Measurements from ENCODE around the gene GSE1.

GSE1 gene

DNA sequence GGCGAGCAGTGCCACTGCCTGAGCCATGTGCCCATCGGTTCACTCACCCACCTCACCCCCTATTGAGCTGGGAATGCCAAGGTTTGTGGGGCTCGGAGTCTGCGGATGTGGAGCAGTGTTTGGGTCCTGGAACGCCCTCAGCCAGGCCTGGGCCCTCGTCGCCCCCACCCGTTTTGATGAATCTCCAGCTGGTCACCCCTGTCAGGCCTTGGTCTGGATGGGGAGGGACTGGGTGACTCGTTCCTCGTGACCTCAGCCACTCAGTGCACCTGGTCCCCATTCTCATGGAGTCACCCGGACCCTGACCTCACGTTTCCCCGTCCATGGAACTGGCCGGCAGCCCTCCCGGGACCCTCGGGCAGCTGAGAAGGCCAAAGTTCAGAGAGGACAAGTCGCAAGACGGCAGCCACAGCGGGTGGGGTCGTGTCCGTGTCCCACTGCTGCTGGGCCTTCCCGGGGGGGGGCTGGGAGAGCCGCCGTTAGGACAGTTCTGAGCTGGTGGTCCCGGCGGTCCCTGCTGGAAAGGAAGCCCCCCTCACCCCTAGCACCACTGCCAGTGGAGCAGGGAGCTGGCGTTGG is 23.2 kb downstream of the GSE1 start:
- no peak for DNase-seq

DNA sequence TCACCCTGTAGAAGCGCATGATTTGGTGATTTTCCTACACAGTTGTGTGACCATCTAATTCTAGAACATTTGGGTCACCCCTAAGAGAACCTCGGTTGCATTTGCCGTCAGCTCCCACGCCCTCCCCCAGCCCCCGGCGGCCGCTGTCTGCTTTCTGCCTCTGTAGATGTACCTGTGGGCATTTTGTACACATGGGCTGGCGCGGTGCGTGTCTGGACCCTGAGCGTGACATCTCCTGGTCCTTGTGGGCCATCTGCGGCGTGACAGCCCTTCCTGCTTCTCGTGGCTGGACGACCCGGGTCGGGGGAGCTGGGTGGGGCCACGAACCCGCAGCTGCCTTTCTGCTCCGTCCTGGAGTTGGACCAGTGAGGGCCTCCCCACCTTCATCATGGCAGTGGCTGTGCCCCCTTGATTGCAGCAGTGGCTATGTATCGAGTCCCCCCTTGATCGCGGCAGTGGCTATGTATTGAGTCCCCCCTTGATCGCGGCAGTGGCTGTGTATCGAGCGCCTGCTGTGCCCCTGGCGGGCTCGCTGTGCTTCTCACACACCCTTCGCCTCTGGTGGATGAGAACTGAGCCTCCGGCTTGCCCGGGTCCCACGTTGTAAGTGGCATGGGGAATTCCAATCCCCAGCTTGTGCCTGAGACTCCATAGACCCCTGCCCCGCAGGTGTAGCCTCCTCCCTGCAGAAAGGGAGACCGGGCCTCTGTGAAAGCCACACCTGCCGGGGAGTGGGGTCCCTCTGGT is 24.1 kb downstream of the GSE1 start:
- DNase-seq: no peak

DNA sequence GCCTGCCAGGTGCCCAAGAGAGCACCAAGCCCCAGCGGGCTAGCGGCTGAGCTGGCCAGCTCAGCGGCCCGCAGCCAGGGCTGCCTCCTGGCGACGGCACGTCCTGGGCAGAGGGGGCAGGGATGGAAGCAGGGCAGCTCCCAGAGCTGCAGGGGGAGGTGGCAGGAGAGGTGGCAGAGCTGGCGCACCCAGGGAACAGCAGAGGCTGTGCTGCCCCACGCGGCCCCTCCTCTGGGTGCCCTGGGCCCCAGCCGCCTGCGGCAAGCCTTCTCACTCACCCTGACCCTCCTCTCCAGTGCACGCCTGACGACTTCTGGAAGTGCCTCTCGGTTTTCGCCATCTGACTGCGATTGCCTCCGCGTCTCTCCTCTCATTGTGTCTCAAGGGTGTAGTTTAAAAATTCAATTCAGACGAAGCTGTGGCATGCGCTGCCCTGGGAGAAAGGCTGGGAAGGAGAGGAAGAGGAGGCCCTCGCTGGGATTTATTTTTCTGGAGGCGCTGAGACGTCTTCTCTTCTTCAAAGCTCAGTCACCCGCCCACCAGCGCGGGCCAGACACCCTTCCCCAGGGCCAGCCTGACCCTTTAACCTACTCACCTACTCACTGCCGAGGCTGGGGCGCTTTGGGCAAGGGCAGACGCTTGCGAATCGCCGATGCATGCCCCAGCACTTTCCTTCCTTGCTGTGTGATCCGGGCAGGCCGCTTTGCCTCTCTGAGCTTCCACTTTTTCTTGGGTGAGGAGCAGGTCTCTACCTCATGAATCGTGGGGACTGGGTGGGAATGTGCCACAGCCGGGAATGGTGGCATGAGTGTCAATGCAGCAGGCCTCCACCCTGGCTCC is 24.9 kb downstream of the GSE1 start:
- DNase-seq: no peak

DNA sequence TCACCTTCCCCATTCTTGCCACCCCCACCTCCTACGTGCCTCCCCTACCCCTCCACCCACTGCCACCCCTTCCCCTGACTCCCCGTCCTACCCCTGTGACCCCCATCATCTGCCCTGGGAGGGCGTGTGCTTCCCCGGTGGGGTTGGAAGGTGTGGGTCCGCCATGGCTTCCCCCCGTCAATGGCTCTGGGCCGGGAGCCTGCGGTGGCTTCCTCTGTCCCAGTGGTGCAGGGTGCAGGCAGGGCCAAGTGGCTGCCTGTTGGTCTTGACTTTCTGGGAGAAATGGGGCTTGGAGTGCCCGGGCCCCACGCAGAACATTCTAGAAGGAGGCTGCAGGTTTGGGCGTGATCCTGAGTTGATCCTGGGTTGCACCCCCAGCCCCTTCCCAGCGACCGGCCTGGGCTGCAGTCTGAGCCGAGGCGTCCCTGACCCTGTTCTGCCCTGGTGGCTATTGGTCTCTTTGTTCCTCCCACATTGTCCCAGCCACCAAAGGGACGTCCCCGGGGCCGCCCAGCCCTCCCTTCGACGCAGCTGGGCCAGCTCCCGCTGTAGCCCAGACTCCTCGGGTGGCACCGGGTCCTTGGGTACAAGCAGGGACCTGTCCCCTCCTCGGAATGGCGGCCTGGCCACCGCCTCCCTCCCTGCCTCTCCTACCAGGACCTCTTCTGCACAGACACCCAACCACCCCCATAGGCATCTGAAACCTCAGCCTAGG is 25.7 kb downstream of the GSE1 start:
- no peak for DNase-seq

DNA sequence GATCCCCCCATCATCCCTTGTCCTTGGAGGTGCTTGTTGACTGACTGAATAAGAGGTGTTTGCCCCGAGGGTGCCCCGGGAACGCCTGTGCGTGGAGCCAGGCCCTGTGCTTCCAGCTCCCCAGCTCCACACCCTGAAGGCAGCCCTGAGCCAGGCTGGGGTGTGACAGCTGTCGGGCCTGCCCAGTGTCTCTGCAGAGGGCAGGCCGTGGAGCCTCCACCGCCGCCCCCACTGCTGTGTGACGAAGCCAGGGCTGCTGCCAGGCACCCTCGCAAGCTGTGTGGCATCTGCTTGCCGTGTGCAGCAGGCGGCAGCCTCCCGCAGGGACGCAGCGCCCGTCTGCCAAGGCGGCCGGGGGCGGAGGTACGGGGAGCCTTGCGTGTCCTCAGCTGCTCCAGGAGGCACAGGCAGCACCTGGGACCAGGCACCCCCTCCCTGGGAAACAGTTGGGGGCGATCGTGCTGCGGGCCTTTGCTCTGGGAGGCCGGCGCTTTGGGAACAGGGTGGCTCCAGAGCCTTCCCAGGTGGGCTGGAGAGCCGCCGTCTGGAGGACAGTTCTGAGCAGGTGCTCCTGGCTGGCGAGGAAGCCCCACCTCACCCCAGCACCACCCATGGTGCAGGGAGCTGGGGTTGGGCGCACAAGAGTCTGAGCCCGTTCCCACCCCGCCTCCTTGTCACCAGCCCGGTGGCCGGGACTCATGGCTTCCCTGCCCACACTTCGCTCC is 26.6 kb downstream of the GSE1 start:
- no peak for DNase-seq

DNA sequence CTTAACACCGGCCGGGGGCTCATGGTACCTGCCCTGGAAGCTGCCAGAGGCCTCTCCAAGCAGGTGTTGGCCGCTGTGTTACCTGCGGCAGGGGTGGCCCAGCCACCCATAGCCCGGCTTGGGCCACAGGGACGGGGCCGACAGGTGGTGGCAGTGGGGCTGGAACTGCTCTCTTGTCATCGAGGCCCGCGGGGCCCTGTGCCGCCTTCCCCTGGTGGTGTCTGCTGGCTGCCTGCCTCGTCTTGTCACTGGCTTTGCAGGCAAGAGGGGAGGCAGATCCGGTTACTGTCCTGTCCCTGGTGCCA is 27.1 kb downstream of the GSE1 start:
- DNase-seq: no peak

DNA sequence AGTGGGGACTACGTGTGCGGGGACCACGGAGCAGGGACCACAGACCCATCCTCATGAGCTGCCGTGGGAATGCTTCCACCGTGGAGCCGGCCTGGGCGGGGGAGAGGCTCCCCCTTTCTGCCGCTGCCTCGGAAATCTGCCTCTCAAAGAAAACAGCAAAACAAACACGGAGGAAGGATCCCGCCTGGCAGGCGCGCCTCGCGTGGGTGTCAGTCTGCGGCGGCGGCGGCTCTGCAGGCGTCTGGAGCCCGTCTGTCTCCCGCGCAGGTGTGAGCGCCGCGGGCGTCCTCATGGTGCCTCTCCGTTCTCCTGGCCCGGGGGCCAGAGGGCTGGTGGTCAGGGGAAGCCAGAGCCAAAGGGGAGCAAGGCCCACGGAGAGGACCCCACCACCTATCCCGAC is 27.5 kb downstream of the GSE1 start:
- no peak for DNase-seq

DNA sequence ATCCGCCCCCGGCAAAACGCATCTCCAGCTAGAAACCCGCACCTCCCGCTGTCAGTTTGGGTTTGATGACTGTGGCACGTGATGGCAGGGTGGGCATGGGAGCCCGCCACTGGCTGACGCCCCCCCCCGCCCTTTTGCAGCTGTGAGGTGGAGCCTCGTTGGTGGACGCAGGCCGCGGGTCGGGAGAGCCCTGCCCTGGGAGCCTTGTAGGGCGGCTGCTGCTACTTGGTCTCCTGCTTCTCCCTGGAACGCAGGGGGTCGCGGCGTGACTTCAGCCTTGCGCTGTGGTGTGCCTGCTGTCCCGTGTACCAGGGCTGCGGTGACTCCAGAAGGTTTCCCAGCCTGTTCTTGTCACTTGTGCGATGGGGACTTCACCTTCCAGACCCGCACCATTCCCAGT is 28.2 kb downstream of the GSE1 start:
- no peak for DNase-seq

DNA sequence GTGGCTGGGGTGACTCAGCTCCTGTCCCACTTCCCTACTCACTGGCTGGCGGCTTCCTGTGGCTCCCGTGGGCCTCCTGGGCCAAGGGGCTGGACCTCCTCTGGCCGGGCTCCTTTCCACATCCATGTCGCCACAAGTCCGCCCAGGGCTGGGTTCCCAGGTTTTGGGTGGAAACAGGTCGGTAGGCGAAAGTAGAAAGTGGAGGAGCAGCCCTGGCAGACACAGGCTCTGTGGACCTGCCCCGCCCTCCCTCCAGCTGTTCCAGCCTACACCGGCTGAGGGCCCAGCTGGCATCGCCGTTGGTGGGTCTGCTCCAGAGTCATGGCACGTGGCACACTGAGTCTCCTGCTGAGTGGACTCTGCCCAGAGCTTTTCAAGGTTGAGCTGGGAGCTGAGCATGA is 28.7 kb downstream of the GSE1 start:
- DNase-seq: no peak

DNA sequence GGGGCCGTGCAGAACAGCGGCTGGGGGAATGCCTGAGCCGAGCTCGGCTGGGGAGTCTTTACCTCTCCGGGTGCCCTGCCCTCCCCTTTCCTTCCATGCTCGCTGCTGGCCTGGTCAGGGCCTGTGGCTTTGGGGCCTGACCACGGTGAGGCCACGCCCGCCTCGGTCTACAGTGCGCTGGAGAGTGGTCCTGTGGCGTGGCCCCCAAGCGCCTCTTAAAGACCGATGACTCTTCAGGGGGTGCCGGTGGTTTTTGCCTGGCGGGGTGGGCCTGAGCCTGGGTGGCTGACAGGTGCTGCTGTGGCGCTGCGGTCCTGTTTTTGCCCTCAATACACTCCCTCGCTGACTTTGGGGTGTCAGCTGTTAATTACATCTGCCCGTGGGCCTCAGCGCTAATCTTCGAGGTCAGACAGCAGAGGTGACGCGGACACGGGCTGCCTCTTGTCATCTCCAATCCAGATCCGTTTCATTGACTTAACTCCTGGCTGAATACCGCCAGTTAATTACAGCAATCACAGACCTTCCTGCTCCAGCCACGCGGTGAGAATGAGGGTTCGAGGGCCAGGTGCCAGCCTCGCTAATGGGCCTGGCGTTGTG is 29.7 kb downstream of the GSE1 start:
- DNase-seq: no peak

DNA sequence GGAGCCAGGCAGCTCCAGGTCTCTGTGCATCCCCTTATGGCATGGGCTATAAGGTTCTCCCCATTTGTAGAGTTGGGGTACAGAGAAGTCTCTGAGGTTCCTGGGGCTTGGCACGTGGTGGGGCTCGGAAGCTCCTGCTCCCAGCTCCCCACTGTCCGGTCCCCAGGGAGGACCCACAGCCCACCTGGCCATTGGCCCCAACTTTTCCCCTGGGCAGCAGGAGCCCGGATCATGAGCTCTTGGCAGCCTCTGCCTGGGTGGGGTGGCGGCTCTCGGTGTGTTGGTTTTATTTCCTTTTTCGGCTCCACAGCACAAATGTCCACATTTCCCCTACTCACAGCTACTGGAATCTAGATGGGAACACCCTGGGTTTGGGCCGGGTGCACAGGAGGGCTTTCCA is 30.5 kb downstream of the GSE1 start:
- DNase-seq: no peak

DNA sequence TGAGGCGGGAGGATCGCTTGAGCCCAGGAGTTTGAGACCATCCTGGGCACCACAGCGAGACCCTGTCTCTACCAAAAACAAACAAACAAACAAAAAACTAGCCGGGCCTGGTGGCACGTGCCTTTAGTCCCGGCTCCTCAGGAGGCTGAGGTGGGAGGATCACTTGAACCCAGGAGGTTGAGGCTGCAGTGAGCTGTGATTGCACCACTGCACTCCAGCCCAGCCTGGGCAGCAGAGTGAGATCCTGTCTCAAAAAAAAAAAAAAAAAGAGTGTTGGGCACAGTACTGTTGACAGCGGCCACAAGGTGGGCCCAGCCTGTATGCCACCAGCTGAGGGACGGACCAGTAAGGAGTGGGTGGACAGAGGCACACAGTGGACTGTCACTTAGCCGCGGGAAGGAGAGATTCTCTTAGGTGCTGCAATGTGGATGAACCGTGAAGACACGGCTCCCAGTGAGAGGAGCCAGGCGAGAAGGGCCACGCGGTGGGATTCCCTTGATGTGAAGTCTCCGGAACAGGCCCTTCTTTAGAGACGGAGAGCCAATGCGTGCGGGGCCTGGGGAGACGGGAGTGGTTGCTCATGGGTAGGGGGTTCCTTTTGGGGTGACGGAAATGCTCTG is 31.1 kb downstream of the GSE1 start:
- no peak for DNase-seq

DNA sequence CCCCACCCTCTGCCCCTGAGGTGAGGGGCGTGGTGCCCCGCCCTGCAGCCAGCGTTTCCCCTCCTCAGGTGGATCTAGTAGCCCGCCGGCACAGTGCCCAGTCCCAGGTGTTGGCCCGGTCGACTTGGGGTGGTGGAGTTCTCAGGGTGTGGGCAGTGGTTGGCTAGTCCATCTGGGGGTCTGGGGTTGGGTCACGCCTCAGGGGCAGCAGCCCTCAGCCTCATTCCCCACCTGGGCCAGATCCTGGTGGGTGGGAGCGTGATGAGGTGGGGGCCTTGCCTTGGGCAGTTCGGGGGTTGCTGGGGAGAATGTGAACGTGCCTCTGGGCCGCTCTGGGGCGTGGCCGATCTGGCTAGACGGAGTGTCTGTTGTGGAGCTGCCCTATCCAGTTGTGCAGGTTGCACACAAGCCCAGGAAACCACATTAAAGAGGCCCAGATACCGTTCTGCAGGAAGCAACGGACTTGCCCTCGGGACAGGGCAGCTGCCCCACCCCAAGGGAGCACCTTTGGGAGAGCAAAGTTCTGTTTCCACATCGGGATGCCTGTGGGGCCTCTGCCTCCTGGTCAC is 32.0 kb downstream of the GSE1 start:
- DNase-seq: no peak

DNA sequence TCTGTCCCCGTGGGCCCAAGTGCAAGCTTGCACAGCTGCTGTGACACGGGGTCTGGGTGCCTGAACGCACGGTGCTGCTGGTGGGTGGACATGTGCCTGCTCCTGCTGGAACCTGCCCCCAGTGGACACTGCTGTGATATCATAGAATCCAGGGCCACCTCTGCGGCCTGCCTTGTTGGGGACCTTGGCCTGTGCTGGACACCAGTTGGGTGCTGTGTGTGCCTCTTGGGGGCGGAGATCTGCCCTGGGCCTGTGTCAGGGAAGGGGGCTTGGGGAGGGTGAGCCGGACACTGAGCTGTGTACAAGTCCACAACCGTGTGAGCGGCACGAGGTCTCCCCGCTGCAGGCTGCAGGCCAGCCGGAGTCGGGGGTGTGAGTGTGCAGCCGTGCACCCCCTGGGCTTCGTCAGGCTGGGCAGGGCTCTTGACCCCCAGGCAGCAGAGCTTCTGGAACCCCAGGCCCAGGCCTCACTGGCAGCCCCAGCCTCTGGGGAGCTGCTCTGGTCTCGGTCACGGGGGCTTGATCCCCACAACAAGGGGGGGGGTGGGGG is 33.3 kb downstream of the GSE1 start:
- no peak for DNase-seq

DNA sequence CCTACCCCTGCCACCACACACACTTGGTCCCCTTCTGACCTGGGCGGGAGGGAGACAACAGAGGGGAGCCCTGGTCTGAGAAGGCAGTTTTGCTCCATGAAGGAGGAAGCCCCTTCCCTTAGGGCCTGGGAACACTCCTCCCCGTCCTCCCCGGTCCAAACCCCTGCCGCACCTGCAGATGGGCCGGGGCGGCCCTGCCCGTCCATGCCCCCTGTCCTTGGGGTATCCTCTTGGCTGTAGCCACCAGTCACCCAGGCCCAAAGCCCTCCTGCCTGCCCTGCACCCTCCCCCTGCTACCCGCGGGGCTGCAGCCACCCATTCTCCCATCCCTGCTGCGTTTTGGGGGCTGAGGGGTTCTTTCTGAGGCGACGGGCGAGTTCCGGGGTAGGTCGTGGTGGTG is 33.9 kb downstream of the GSE1 start:
- no peak for DNase-seq

DNA sequence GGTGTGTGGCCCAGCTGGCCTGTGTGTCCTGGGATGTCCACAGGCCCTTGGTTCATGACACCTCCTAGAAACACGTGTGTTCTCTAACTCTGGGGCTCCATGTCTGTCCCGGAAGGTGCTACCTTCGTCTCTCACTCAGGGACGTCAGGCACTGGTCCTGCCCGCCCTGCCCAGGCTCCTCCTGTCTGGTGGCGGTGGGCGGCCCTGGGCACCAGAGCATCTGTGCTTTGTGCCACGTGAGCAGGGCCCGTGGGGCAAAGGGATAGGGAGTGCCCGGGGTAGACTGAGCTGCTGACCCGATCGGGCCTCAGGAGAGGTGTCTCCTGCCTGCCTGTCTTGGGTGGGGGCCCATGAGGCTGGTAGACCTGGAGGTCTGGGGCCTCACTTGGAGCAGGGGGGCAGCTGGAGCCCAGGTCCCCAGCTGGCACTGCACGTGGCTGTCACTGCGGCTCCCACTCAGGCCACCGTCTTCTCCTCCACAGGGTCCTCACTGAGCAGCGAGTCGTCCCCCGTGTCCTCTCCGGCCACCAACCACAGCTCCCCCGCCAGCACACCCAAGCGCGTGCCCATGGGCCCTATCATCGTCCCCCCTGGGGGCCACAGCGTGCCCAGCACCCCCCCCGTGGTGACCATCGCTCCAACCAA is 35.1 kb downstream of the GSE1 start:
- no peak for DNase-seq

DNA sequence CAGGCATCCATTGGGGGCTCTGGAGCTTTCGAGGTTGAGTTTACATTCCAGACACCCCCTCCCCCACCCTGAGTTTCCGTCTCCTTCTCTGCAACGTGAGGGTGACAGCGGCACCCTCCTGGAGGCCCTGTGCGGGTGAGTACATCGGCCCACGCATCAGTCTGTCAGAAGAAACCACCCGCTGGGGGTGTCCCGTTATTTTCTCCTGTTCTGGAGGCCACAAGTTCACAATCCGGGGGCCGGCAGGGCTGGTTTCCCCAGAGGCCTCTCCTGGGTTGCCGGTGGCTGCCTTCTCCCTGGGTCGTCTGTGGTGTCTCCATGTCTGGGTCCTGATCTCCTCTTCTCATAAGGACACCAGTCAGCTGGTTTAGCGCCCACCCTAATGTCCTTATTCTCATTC is 35.7 kb downstream of the GSE1 start:
- no peak for DNase-seq

DNA sequence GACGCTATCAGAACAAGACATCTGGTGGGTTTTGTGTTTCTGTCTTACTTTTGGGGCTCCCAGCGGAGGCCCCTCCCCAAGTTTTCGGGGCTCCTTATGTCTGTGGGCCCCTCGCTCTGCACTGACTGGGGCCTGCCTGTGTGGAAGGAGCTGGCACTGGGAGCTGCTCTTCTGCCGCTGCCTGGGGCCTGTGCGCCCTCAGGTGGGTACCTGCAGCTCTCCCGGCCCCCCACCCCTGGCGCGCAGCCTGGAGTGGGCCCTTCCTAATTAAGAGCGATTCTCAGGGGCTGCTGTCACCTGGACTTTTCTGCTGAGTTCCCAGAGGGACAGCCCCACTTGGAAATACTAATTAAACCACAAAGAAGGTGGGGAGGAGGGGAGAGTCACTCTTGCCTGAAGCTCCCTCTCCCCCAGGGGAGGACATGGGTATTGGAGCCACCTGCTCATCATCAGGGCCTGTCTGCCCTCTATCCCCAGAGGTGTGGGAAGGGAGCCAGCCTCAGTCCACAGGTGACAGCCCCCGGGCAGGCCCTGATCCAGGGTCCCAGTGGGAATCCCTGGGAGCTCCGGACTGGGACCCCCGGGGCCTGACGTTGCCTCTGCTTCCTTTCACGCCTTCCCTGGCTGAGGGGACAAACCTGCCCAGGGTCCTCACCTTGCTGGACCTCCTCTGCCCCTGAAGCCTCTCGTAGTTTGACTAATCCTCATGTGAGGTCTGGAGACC is 36.5 kb downstream of the GSE1 start:
- no peak for DNase-seq

DNA sequence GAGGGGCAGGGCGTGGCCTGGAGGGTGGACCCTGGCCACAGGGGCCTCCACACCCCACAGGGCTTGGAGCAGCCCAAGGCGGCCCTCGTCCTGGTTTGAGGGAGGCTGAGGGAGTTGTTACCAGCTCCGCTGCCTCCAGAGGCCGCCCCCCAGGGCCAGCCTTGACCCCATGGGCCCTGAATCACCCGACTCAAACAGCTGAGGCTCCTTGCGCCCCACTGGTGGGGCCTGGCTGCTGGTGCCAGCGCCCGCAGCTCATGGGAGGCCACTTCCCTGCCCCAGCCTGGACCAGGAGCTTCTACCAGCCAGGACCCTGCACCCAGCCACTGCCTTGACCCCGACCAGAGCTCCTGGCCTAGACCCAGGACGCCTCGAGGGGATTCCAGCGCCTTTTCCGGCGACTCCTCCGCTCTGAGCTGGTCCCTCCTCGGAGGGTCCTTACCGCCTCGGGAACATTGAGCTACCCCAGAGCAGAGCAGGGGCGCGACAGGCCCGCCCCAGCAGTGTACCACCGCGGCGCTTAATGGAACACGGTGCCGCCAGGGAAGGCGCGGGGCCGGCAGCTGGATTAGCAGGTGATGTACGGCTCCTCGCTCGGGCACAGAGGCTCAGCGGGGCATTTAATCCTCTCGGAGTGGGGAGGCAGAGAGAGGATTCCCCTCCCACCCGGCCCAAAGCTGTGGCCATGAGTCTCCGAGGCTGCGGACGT is 37.2 kb downstream of the GSE1 start:
- DNase-seq: no peak
